Measurements from ENCODE around the gene SCYL2.
"Not testable (repeated sequence)": the region's sequence is repeated elsewhere in the genome, so short reads cannot be mapped to it uniquely, and the experiment has no call there.

The SCYL2 gene

DNA sequence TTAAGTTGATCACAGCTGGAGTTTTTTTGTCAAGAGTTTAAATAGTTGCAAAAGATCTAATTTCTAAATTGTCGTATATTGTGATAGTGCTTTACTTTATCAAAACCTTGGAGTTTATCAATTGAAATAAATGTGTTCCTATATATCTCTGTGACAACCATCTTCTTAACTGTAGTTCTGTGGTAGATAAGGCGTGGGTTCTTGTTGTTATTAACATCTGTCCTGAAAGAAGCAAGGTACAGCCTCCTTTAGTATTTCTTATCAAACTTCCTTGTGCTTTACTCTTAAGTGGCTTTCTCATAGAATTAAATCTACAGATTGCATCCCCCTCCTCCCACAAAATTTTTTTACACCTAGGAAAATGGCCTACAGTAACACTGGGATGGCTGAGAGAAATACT lies 7.3 kb downstream of the SCYL2 start:
- DNase-seq (ENCODE audit: low read depth in 2 of 2), result no peak
- no peak overlapping the region for H3K4me3 ChIP-seq (replicated peaks in 1 of 2; ENCODE audit: low read depth in 2 of 2, low read length in 2 of 2)
- no peak for TF ChIP-seq CTCF (IDR thresholded peaks at IDR 0.05; ENCODE audit: low read depth, low read length)

GRCh38 chr12:100279159-100279558 lies 12.2 kb downstream of the SCYL2 start:
- no peak for TF ChIP-seq CTCF (IDR thresholded peaks at IDR 0.05; ENCODE audit: low read depth, low read length)
- no peak for DNase-seq (ENCODE audit: low read depth in 2 of 2)
- H3K4me3 ChIP-seq (replicated peaks in 1 of 2; ENCODE audit: low read depth in 2 of 2, low read length in 2 of 2), result no peak overlapping the region

GRCh38 chr12:100279607-100280244 lies 12.7 kb downstream of the SCYL2 start:
- H3K4me3 ChIP-seq (replicated peaks in 1 of 2; ENCODE audit: low read depth in 2 of 2, low read length in 2 of 2), result no peak overlapping the region
- DNase-seq (ENCODE audit: low read depth in 2 of 2), result peak in 1 of 2 donors; percentile 13
- no peak for TF ChIP-seq CTCF (IDR thresholded peaks at IDR 0.05; ENCODE audit: low read depth, low read length)

DNA sequence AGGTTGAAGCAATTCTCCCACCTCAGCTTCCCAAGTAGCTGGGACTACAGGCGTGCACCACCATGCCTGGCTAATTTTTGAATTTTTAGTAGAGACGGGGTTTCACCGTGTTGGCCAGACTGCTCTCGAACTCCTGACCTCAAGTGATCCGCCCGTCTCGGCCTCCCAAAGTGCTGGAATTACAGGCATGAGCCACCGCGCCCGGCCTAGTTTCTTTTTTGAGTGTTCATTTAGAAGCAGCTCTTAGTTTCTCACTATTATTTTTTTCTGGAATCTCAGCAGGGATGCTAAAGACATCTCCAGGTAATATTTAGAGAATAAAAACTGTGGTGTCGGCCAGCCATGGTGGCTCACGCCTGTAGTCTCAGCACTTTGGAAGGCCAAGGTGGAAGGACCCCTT lies 17.6 kb downstream of the SCYL2 start:
- H3K4me3 ChIP-seq (replicated peaks in 1 of 2; ENCODE audit: low read depth in 2 of 2, low read length in 2 of 2); DNase-seq (ENCODE audit: low read depth in 2 of 2): not testable (repeated sequence)

DNA sequence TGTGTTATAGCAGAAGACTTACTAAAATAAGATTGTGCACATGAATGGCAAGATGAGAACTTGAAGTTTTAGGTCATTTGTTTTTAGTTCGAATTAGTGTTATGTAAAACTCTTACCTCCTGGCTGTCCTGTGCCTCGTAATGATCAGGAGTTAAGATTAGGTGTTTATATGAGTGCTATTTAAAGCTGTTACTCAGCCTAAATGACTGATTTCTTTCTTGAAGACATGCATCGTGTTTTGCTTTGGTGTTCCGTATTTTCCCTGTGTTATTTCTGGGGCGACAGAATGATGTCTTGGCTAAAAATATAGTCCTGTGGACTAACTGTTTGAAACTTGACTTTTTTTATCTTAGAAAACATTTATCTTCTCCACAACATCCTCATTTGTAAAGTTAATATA lies 22.1 kb downstream of the SCYL2 start:
- H3K4me3 ChIP-seq (replicated peaks in 1 of 2; ENCODE audit: low read depth in 2 of 2, low read length in 2 of 2), result no peak overlapping the region
- no peak for DNase-seq (ENCODE audit: low read depth in 2 of 2)
- TF ChIP-seq CTCF (IDR thresholded peaks at IDR 0.05; ENCODE audit: low read depth, low read length), result no peak

GRCh38 chr12:100290016-100290415 lies 23.0 kb downstream of the SCYL2 start:
- no peak for DNase-seq (ENCODE audit: low read depth in 2 of 2)

DNA sequence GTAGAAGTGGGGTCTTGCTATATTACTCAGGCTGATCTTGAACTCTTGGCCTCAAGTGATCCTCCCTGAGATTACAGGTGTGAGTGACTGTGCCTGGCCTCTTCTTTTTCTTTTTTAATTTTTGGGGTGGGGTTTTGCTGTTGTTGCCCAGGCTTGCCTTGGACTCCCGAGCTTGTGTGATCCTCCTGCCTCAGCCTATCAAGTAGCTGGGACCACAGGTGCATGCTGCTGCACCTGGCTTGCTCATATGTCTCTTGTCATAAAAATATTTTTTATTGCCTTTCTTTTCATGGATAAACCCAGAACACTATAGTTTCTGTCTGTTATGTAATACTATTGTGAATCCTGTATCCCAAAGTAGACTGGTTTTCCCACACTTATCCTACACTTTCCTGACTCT lies 26.0 kb downstream of the SCYL2 start:
- H3K4me3 ChIP-seq (replicated peaks in 1 of 2; ENCODE audit: low read depth in 2 of 2, low read length in 2 of 2), result no peak overlapping the region
- TF ChIP-seq CTCF (IDR thresholded peaks at IDR 0.05; ENCODE audit: low read depth, low read length), result no peak
- DNase-seq (ENCODE audit: low read depth in 2 of 2), result no peak

More at GRCh38 chr12:100290016-100290415, 23.0 kb downstream of the SCYL2 start:
- H3K4me3 ChIP-seq (replicated peaks in 1 of 2; ENCODE audit: low read depth in 2 of 2, low read length in 2 of 2), result no peak overlapping the region
- TF ChIP-seq CTCF (IDR thresholded peaks at IDR 0.05; ENCODE audit: low read depth, low read length), result no peak

DNA sequence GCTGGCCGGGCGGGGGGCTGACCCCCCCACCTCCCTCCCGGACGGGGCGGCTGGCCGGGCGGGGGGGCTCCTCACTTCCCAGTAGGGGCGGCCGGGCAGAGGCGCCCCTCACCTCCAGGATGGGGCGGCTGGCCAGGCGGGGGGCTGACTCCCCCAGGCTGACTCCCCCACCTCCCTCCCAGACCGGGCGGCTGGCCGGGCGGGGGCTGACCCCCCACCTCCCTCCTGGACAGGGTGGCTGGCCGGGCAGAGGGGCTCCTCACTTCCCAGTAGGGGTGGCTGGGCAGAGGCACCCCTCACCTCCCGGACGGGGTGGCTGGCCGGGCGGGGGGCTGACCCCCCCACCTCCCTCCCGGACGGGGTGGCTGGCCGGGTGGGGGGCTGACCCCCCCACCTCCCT lies 27.4 kb downstream of the SCYL2 start:
- not testable (repeated sequence) for H3K4me3 ChIP-seq (replicated peaks in 1 of 2; ENCODE audit: low read depth in 2 of 2, low read length in 2 of 2); DNase-seq (ENCODE audit: low read depth in 2 of 2)
